Fibroblast of upper back skin (primary cell): Measurements from ENCODE around the gene EPB41.
A peak's percentile ranks its signal among the peaks of the same experiment; 100 is the strongest.

Experiments used
- DNase-seq: peaks from one replicate; pipeline ENCODE4 v3.0.0-alpha.2; 2013

Gene EPB41

DNA sequence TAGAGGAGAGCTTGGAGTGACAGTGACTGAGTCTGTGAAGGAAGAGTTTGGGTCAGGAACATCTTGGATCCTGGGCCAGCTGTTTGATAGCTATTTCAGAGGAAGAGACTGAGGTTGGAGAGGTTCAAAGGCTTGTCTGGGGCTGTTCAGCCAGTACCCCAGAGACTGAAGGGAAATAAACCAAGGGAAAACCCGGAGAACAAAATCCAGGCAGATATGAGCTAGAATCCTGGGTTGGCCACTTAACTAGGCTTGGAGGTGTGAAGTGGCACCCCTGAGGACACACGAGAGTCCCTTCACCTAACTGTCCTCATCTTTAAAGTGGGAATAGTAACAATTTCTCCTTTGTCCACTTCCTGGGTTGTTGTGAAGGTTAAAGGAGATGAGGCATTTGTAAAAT is 23.1 kb upstream of the EPB41 start:
- DNase-seq: no peak

DNA sequence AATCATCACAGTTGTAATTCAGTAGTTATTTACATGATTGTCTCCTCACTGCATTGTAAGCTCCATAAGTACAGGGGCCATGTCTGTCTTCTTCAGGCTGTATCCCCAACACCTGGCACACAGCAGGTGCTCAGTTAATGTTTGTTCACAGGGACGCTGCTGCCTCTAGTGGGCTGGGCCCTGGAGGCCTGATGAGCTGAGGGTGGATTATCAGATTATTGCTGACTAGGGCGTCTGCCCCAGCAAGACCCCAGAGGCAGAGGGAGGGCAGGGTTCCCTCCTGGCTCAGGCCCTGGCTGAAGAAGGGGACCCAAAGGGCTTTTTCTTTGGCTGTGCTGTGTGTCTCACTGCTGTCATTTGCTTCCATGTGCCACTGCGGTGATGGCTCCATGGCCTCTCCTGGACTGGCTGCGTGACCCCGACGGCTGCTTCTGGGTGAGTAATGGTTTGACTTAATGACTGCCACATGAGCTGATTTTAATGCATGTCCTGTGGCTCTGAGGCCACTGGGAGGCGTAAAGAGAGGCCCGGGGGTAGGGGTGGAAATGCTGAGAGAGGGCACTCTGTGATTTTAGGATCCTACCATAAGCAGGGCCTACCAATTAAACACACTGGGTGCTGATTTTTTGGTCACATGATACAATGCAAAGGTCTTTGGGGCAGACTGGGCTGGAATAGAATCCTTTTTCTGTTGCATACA is 20.8 kb upstream of the EPB41 start:
- DNase-seq: peak; percentile 51

DNA sequence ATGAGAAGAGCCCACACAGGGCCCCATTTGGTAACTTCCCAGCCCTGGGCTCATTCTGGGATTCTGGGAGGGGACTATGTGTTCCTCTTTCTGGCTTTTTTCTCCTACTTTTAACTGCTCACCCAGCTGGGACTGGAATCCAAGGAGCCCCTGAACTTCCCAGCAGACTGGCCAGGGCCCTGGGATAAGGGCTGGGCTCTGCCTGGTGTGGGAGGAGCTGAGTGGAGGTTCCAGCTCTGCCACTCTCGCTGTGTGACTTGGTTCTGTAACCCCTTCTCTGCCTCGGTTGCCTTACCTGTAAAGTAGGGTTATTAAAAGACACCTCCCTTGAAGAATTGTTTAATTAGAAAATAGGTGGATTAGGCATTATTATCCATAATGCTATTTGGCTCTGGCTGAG is 19.6 kb upstream of the EPB41 start:
- no peak for DNase-seq

DNA sequence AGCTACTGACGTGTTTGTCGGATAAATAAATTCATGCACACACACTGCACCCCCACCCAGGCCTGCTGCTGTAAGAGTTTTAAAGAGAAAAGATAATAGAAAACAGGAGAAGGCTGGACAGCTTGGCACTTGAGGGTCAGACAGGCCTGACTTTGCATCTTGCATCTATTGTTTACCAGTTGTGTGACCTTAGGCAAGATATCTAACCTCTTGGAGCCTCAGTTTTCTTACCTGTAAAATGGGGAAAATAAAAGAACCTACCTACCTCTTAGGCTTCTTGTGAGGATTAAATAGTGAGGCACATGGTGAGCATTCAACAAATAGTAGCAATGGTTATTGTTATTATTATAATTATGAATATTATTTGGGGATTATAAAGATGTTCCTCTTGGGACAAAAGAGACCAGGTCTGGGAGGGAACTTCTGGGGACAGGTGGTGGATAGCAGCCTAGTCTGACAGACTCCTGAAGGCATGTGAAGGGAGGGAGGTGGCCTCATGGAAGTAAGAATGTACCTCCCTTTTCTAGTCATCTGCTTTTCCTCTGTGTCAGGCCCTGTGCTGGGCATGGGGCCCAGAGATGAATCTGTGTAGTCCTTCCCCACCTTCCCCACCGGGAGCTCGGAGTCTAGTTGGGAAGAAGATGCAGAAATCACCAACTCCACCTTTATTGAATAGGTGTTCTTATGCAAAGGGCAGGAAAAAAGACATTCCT is 18.3 kb upstream of the EPB41 start:
- DNase-seq: peak; percentile 29

DNA sequence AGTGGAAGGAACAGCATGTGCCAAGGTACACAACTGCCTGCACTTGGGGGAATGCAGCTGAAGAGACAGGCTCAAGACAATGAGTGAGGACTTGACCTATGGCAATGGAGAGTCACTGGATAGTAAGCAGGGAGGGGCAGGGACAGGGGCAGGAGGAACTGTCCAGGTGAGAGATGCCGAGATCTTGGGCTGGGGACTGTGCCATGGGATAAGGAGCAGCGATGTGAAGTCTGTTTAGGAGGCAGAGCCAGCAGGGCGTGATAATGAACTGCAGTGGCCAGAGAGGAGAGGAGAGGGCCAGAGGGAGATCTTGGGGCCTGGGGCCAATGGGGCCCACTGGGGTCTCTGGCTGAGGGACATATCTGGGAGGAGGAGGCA is 17.8 kb upstream of the EPB41 start:
- DNase-seq: no peak

DNA sequence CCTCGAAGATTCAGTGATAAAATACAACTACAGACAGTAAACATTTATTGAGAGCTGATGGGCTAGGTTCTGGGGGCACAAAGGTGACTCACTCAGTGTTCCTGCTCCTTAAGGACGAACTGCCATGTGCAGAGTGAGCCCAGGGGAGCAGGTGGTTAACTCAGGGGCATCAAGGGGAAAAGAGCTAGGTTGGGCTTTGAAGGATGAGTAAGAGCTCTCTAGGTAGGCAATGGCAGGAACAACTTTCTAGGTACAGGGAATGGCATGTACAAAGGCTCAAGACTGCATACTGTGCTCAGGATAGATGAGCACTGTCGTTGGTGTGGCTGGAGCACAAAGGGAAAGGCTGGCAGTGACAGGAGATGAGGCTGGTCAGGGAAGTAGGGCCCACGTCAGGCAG is 16.6 kb upstream of the EPB41 start:
- DNase-seq: no peak

DNA sequence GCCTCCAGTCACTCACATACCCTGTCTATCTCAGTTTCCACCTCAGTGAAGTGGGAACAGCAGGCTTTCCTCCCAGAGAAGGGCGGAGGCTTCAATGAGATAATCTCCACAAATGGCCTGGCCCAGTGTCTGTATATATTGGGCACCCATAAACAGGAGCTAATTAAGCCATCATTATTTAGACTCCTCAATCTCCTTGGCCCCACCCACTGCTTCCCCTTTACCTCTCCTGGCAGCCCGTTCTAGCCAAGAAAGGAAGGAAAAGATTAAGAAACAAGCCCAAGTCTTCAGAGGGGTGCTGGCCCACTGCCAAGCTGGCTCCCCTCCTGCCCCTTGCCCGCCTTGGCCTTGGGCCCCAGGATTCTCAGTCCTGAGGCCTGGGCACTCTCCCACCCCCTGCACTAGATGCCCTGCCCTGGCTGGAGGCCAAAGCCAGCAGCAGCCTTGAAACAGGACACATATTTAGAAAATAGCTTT is 15.9 kb upstream of the EPB41 start:
- DNase-seq: no peak

DNA sequence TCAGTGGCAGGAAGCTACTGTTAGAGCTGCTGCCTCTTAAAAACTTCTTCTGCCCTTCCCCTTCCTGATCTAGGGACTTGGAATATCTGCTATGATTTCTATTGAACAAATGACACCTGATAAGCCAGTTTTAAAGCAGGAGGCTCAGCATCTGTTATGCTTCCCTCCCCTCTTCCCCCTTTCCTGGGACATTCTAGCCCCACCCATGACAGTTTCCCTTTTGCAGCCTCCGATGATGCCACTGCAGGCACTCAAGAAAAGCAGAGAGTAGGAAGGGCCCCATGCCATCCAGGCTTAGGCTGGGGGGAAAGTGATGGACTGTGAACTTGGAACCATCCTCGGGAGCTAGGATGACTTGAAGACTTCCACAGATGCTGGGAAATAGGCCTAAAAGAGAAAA is 15.1 kb upstream of the EPB41 start:
- no peak for DNase-seq

DNA sequence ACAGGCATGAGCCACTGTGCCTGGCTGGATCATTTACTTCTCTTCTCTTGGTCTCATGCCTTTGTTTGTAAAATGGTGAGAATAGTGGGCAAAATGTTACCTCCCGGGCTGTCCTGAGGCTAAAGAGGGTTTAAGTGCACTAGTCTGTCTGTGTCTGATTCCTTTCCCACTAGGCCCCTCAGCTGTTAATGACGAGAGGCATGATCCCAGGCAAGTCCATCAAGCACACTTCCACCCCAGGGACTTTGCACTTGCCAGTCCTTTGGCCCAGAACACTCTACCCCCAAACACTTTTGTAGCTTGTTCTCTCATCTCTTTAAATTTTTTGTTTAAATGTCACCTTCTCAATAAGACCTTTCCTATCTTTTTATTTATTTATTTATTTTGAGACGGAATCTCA is 13.8 kb upstream of the EPB41 start:
- DNase-seq: no peak

DNA sequence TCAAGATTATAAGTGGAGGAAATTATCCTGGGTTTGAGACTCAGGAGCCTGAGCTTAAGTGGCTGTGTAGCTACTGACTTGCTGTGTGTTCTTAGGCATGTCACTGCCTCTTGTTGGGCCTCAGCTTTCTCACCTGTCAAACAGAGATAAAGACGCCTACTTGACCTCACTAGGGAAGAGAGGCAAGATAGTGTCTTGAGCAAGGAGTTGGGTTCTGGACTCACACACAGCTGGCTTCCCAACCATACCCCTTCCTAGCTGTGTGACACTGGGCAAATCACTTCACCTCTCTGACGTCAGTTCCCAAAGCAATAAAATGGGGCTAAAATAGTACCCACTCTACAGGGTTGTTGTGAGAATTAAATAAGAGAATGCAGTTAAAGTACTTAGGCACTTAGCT is 11.6 kb upstream of the EPB41 start:
- no peak for DNase-seq

DNA sequence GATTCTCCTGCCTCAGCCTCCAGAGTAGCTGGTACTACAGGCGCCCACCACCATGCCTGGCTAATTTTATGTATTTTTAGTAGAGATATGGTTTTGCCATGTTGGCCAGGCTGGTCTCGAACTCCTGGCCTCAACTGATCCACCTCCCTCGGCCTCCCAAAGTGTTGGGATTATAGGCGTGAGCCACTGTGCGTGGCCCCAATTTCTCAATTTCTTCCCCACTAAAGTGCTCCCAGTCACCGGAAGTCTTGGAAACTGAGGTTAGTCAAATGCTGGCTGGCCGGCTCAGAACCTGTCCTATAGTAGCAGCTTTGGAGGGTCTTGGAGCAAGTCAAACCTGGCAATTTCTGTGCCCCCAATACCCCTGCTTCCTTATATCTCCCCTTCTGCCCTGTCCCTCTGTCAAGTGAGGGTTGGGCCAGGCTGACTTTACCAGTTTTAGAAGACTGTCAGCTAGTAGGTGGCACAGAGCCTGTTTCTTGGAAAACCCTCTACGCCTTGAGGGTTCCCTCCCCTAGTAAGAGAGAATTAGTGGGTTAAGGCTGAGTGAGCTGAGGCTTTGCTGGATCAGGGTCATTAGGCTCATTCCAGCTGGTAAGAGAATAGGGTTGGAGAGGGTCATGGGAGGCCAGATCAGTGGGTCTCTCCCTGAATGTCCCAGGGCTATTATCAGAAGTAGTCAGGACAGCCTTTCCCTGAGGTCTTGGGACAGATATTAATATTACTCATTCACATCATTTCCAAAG is 8.3 kb upstream of the EPB41 start:
- no peak for DNase-seq

DNA sequence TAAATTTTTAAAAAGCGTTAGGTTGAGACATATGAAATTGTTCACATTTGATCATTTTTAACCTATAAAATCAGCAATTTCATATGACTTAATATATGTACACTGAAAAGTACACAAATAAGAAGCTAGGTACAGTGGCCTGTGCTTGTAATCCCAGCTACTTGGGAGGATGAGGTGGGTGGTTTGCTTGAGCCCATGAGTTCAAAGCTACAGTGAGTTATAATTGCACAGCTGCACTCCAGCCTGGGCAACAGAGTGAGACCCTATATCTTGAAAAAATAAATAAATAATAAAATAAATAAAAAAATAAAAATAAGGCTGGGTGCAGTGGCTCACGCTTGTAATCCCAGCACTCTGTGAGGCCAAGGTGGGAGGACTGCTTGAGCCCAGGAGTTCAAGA is 5.2 kb upstream of the EPB41 start:
- no peak for DNase-seq

DNA sequence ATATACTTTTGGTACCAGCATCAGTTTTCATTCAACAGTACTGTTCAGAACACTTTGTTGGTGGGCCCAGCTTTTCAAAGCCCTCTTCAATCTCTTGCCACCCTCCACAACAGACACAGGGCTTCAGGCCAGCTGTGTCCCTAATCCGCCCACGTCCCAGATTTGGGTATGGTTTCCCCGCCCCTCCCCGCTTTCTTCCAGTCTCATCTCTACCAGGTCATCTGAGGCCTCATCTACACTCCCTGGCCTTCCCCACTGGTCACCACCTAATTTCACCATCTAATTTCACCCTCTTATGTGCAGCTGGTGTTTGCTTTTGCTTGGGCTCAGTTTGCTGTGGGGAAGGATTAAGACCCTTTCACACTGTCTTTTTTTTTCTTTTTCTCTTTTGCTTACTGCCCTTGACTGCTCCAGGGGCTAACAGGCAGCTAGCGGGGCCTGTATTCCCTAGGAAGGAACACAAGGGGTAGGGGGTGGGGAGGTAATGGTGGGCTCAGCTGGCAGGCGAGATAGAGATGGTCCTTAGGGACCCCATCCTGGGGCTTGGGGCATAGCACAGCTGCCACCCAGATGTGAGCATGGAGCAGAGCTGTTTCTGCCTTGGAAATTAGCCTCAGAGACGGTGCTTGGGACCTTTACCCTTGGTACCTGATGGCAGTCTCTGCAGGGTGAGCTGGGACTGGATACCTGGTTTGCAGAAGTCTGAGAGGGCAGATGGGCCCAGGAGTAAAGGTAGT is 3.8 kb upstream of the EPB41 start:
- no peak for DNase-seq

DNA sequence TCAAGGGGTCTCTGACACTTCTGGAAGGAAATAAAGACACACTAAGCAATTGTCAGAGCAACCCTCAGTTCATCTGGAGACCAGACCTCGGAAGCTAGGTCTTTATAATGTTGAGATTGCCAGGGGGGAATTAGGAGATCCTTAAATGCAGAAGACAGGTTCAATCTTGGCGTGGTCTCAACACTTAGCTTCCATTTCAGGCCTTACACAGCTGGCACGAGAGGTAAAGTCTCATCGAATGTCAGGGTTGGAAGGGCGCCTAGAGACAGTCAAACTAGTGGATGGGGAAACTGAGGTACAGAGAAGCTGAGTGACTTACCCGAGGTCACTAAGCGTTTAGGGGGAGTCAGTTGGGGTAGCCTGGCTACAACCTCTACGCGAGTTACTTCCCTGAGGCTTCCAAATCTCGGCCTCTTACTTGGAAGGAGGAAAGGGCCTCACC is 562 bp upstream of the EPB41 start:
- DNase-seq: no peak

DNA sequence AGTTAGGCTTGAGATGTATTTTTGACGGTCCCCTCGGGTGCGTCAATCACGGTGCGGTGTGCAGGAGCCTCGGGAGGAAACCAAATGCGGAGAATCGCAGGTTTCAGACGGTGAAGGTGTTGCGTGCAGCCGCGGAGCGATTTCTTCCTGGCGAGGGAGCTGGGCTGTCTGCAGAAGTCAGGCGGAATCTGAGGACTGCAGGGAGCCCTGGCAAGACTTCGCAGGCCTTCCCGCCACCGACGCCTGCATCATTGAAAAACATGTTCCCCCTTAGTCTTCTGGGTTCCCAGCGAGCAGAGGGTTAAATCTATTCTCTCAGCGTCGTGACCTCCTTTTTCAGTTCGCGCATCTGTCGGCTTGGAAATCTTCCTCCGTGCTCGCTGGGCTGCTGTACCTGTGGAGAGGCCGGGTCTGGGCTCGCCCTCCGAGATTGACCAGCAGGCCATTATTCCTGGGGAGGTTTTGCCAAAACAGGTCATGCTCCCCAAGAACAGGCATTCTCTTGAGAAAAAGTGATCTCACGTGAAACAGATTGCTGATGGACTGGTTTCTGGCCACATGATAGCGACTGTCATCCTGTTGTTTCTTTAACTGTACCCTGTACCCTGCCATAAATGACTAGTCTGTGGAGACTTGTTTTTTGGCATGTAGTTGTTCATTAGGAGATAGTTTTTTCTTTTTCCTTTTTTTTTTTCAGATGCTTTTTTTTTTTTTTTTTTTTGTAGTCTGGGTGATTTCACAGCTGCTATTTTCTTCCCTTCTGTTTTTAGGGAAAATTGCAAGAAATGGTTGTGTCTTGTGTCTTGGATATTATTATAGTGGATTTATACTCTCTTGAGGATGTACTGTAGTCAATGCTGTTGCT is 894 bp downstream of the EPB41 start:
- DNase-seq: peak; percentile 43

DNA sequence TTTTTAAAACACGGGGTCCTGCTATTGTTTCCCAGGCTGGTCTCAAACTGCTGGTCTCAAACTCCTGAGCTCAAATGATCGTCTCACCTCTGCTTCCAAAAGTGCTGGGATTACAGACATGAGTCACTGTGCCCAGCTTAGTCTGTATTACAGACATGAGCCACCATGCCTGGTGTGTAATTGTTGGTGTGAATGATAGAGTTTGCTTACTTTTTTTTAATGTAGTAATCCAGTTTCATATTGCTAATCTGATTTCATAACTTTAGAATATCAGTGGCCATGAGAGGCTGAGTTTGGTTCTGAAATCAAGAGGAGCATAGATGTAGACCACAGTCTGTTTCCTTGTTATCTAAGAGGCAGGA is 3.4 kb downstream of the EPB41 start:
- DNase-seq: no peak

DNA sequence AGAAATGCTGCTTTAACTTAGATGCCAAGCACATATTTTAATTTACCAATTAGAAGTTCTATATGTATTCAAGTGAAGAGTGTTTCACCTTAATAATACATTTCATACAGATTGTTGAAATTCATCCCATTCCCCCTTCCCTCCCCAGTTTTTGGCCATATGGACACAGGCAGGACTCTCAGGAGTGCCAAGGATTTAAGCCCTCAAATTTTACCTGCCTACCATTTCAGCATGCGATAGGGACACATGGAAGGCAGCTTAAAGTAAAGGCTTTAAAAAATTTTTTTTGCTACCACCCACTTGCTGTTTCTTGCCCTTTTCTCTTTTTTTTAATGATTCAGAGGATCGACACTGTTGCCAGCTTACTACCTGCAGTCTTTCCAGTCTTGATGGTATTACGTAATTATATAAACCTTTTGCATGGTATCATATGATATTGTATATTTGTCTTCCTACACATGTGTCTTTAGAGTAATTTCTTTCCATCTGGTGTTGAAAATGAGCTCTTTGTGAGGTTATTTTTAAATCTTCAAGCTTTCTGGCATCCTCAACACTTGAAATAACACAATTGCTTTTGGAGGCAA is 7.0 kb downstream of the EPB41 start:
- DNase-seq: no peak

DNA sequence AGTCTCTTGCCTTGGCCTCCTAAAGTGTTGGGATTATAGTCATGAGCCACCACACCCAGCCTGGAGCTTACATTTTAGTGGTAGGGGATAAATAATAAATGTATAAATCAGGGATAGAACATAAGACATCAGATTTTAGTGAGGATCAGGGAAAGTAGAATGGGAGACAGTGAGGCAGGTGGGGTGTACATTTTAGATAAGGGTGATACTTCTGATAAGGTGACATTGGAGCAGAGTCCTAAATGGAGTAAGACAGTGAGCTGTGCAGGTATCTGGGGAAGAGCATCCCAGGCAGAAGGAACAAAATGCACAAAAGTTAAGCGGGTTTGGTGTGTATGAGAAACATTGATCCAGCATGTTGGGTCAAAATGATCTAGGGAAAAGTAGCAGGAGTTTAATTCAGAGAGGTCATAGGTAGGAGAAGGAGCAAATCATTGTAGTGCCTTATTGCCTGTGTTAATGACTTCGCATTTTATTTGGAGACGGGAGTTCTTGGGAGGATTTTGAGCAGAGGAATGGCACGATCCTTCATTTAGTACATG is 11.1 kb downstream of the EPB41 start:
- DNase-seq: no peak

DNA sequence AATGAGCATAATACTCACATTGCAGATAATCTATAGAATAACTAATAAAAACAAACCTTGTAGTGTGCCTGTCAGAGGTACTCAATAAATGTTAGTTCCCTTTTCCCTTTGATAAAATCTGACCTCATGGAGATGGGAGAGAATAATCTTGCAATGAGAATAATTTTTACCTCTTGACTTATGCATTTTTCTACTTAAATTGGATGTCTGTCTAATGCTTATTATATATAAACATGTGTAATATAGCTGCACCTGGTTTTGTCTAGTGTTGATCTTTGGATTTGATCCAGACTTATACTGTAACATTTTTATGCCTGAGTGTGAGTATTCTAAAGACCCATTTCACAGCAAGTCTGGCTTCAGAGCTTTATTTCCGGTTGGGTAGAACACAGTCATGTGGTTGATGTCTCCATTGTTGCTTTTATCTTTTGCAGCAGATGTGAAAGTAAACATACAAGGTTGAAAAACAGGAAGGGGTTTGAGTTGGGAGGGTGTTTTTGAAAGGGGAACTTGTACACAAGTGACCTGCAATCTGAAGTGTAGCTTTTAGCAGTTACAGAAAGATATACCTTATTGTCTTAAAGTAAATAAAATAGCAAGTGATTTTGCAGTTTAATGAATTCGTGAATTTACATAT is 12.4 kb downstream of the EPB41 start:
- no peak for DNase-seq

DNA sequence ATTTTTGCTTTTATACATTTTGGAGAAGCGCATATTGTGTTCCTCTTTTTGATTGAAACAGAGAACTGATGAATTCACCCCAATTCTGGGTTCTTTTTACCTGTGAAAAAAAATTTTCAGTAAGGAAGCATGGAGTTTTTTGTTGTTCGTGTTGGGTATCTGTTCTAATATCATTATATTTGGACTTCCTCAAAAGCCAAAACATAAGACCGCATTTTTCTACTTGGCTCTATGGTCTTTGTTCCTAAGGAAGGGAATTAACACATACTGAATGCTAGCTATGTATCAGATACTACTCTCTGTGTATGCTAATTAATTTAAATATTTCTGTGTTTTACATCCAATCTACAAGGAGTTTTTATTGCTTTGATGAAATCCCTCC is 12.9 kb downstream of the EPB41 start:
- no peak for DNase-seq

DNA sequence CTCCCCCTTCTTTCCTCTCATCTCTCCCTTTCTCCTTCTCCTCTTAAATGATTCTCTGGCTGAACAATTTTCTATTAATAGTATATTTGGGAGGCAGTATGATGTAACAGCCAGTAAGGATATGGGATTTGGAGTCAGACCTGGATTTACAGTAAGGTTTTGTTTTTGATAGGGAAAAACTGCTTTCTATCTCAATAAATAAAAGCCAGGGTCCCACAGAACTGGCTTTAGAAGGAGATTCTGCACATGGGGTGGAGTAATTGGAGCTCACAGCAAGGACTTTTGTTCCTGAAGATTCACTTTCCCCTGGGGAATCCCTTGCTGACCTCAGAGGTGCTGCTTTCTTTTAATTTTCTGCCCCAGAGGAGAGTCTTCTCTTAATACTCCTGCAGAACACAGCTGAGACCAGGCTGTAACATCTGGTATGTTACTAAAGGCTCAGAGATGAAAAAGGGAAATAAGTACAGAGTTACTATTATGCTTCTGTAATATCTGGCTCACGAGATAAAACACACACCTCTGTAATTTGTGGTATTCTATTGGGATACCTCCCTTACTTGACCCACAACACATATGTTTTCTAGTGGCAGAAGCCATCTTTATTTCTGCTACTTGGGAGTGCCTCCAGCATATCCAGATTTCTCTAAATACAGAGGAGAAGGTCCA is 13.4 kb downstream of the EPB41 start:
- DNase-seq: peak; percentile 88
